AG09319 (cell line): ENCODE data around the gene ARMC2.
"Not testable (repeated sequence)": the region's sequence is repeated elsewhere in the genome, so short reads cannot be mapped to it uniquely, and the experiment has no call there.

ENCODE experiments used
- DNase-seq: peaks from one replicate; pipeline ENCODE4 v3.0.0-alpha.2; 2010; ENCODE audit warnings: low read depth; ENCODE audit errors: extremely low read depth
- TF ChIP-seq, protein P1 (sequence below): IDR thresholded peaks from 2 replicates; pipeline ENCODE4 v1.5.1; 2011; ENCODE audit warnings: low read depth, mild to moderate bottlenecking, inconsistent platforms, low read length, moderate library complexity

The ARMC2 gene

DNA sequence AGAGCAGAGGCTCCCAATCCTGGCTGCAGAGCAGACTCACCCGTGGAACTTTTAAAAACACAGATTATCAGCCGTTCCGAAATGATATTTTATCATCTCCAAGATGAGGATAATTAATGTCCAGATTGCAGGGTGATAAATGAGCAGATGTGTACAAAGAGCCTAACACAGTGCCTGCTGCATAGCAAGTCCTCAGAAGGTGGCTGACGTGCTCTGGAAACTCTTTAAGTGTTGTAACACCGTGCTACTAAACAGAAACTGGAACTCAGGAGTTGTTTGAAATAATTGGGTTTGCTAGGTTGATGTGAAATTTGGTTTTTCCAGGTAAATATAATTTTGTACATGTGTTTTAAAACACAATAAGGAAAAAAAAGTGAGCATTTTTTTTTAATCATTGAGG, 118.0 kb downstream of the ARMC2 start:
- no peak for DNase-seq
- TF ChIP-seq, protein P1, sequence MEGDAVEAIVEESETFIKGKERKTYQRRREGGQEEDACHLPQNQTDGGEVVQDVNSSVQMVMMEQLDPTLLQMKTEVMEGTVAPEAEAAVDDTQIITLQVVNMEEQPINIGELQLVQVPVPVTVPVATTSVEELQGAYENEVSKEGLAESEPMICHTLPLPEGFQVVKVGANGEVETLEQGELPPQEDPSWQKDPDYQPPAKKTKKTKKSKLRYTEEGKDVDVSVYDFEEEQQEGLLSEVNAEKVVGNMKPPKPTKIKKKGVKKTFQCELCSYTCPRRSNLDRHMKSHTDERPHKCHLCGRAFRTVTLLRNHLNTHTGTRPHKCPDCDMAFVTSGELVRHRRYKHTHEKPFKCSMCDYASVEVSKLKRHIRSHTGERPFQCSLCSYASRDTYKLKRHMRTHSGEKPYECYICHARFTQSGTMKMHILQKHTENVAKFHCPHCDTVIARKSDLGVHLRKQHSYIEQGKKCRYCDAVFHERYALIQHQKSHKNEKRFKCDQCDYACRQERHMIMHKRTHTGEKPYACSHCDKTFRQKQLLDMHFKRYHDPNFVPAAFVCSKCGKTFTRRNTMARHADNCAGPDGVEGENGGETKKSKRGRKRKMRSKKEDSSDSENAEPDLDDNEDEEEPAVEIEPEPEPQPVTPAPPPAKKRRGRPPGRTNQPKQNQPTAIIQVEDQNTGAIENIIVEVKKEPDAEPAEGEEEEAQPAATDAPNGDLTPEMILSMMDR, result no peak

- DNase-seq, result no peak
Measured at GRCh38 chr6:108966855-108967755, 118.9 kb downstream of the ARMC2 start.

GRCh38 chr6:108968325-108969316, 120.4 kb downstream of the ARMC2 start:
- TF ChIP-seq, protein P1, result no peak
- DNase-seq, result no peak

More at GRCh38 chr6:108966855-108967755, 118.9 kb downstream of the ARMC2 start:
- TF ChIP-seq, protein P1, result no peak

- no peak for DNase-seq
- TF ChIP-seq, protein P1, result no peak
Measured at GRCh38 chr6:108969776-108970175, 121.6 kb downstream of the ARMC2 start.

GRCh38 chr6:108974201-108974600, 126.0 kb downstream of the ARMC2 start:
- DNase-seq, result no peak
- TF ChIP-seq, protein P1, result no peak

GRCh38 chr6:108978638-108979037, 130.4 kb downstream of the ARMC2 start:
- DNase-seq, result not testable (repeated sequence)

DNA sequence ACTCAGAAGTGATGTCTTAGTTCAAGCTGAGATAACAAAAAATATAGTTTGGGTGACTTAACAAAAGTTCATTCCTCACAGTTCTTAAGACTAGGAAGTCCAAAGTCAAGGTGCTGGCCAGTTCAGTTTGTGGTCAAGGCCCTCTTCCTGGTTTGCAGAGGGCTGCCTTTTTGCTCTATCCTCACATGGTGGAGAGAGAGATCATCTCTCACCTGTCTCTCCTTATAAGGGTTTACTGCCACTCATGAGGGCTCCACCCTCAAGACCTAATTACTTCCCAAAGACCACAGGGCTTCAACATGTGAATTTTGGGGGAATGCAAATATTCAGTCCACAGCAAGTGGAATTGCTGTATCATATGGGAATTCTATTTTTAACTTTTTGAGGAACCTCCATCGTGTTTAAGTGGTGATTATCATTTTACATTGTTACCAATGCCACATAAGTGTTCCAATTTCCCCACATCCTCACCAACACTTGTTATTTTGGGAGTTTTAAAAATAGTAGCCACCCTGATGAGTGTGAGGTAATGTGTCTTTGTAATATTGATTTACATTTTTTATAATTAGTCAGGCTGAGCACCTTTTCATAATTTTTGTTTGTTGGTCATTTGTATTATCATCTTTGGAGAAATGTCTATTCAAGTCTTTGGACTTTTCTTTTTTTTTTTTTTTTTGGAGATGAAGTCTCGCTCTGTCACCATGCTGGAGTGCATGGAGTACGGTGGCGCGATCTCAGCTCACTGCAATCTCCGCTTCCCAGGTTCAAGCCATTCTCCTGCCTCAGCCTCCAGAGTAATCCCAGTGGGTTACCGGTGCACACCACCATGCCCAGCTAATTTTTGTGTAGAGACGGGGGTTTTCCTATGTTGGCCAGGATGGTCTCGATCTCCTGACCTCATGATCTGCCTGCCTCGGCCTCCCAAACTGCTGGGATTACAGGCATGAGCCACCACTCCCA, 134.2 kb downstream of the ARMC2 start:
- TF ChIP-seq, protein P1, result no peak
- no peak for DNase-seq
